Activated naive CD4-positive, alpha-beta T cell treated with anti-CD3 and anti-CD28 coated beads for 36 hours (primary cell): Measurements from ENCODE around the gene ANKRD28. TPM values are rescaled to one million over a fixed set of nuclear protein-coding genes. Genes with fewer than 3 reads are reported as not detected.
A peak's percentile ranks its signal among the peaks of the same experiment; 100 is the strongest.
"Not testable (repeated sequence)": the region's sequence is repeated elsewhere in the genome, so short reads cannot be mapped to it uniquely, and the experiment has no call there.

Experiments used
- CTCF ChIA-PET: fragments of 350-600 bp; sonication (Branson Sonifier 250); formaldehyde crosslinking; loops from one replicate; lab custom pipeline; 2021; ENCODE audit warnings: antibody characterized with exemption; lab: Charles Lee
- DNase-seq: peaks from one replicate; pipeline ENCODE4 v3.0.0-alpha.2; 2020
- H3K27ac Mint-ChIP-seq: one replicate; pipeline ENCODE4 v1.8.0; 2021; ENCODE audit warnings: mild to moderate bottlenecking, mixed read lengths
- H3K27me3 Mint-ChIP-seq: one replicate; pipeline ENCODE4 v1.8.0; 2021; ENCODE audit warnings: low read depth, mixed read lengths
- H3K36me3 Mint-ChIP-seq: one replicate; pipeline ENCODE4 v1.8.0; 2021; ENCODE audit warnings: low read depth, mixed read lengths
- H3K4me1 Mint-ChIP-seq: one replicate; pipeline ENCODE4 v1.8.0; 2021; ENCODE audit warnings: low read depth, mixed read lengths
- H3K4me3 Mint-ChIP-seq: one replicate; pipeline ENCODE4 v1.8.0; 2021; ENCODE audit warnings: mild to moderate bottlenecking, moderate library complexity, mixed read lengths
- H3K9me3 Mint-ChIP-seq: one replicate; pipeline ENCODE4 v1.8.0; 2021; ENCODE audit warnings: mixed read lengths
- intact Hi-C: fragments of 100-400 bp; cut with micrococcal nuclease; formaldehyde crosslinking; loops from one replicate; pipeline ENCODE4 v1.15.1; 2023
- total RNA-seq, 2 experiments: library from RNA; stranded (reverse); gene quantifications; one replicate each; pipeline ENCODE4 v1.2.3, GENCODE V29; 2021

ANKRD28 gene
- total RNA-seq, 2 experiments from 2014 or later, result 21.4 to 23.6 TPM

DNA sequence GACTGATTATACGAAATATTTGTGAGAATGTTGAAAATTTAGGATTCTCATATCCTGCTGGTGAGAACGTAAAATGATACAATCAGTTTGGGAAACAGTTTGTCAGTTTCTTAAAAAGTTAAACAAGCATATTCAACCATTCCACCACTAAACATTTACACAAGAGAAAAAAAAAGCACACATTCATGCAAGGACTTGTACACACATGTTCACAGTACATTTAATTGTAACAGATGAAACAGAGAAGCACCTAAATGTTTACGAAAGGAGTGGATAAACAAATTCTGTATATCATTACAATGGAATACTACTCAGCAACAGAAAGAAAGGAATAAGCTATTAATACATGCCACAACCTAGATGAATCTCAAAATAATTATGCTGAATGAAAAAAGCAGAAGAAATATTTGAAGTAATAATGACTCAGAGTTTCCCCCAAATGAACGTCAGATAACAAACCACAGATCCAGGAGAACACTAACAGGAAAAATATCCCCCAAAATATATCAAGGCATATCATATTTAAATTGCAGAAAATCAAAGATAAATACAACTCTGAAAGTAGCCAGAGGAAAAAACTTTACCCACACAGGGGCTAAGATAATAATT, 14.3 kb downstream of the ANKRD28 start:
- intact Hi-C loops, result no loop called here
- Mint-ChIP-seq H3K27ac (no peak overlapping the region), H3K4me1 (peaks cover 8% of the 10 kb centered on the region), H3K9me3 (no peaks in the 10 kb centered on the region), H3K4me3 (no peak overlapping the region), H3K36me3 (peaks cover 9% of the 10 kb centered on the region), H3K27me3 (no peaks in the 10 kb centered on the region)
- CTCF ChIA-PET, result interaction anchor here (0.7 kb wide), 1 partner anchor 284 kb away, joined by 5 read pairs; no protein-coding TSS in a partner anchor
- DNase-seq, result no peak

DNA sequence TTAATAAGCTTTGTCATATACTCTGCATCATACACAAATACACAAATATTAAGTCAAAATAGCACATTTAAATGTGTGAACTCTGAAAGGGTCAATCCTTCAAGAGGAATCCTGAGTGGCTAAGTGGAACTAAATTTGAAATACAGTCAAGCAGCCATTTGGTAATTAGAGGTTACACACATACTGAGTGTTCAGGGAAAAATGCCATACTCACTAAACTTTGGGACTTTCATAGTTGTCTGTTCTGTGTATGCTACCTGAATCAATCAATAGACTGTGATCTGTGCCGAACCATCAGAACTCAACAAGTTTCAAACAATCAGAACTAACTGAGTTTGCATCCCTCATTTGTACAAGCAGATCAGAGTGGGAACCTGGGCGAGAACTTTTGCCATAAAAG, 15.3 kb downstream of the ANKRD28 start:
- Mint-ChIP-seq H3K27me3 (no peaks in the 10 kb centered on the region), H3K4me1 (peaks cover 8% of the 10 kb centered on the region), H3K27ac (no peak overlapping the region), H3K36me3 (peaks cover 9% of the 10 kb centered on the region), H3K9me3 (no peaks in the 10 kb centered on the region), H3K4me3 (no peak overlapping the region)
- intact Hi-C loops, result no loop called here
- CTCF ChIA-PET, result no interaction called here
- DNase-seq, result no peak

GRCh38 chr3:15781637-15782402, 16.0 kb downstream of the ANKRD28 start:
- intact Hi-C loops, result no loop called here
- no peaks in the 10 kb centered on the region for H3K27me3 Mint-ChIP-seq
- no peak overlapping the region for H3K27ac Mint-ChIP-seq
- H3K4me1 Mint-ChIP-seq, result peaks cover 8% of the 10 kb centered on the region
- peaks cover 6% of the 10 kb centered on the region for H3K36me3 Mint-ChIP-seq
- no peak overlapping the region for H3K4me3 Mint-ChIP-seq
- CTCF ChIA-PET, result interaction anchor here (1.2 kb wide), 1 partner anchor 151 kb away, joined by 4 read pairs; no protein-coding TSS in a partner anchor
- no peak for DNase-seq
- H3K9me3 Mint-ChIP-seq, result no peaks in the 10 kb centered on the region

DNA sequence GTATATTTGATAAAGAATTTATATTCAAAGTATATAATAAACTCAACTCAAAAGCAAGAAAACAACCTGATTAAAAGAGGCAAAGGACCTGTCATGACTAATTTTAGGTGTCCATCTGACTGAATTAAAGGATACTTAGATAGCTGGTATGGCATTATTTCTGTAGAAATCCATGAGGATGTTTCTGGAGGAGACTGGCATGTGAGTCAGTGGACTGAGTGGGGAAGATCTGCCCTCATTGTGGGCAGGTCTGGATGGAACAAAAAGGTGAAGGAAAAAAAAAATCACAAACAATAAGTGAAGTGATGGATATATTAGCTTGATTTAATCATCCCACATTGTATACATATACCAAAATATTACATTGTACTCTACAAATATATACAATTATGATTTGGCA, 16.6 kb downstream of the ANKRD28 start:
- Mint-ChIP-seq H3K9me3 (no peaks in the 10 kb centered on the region), H3K36me3 (peaks cover 5% of the 10 kb centered on the region), H3K4me3 (no peak overlapping the region), H3K27ac (no peak overlapping the region), H3K4me1 (peaks cover 12% of the 10 kb centered on the region), H3K27me3 (no peaks in the 10 kb centered on the region)
- intact Hi-C loops, result no loop called here
- no peak for DNase-seq
- CTCF ChIA-PET, result interaction anchor here (1.2 kb wide), 1 partner anchor 150 kb away, joined by 4 read pairs; no protein-coding TSS in a partner anchor

DNA sequence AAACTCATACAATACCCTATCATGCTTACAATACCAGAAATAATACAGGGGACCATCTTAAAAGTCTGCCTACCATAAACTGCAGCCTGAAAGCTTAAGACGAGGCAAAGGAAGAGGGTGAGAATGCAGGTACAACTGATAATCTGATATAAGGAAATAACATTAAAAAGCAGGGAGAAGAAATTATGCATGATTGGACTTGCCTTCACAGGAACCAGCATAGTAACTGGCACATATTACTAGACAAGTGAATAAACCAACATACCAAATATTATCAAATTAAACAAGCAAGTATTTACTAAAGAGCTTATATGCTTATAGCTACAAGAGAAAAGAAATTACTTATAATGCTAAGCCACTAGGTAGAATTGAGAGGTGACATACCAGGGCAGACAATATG, 18.7 kb downstream of the ANKRD28 start:
- CTCF ChIA-PET, result no interaction called here
- no peak overlapping the region for H3K27ac Mint-ChIP-seq

DNA sequence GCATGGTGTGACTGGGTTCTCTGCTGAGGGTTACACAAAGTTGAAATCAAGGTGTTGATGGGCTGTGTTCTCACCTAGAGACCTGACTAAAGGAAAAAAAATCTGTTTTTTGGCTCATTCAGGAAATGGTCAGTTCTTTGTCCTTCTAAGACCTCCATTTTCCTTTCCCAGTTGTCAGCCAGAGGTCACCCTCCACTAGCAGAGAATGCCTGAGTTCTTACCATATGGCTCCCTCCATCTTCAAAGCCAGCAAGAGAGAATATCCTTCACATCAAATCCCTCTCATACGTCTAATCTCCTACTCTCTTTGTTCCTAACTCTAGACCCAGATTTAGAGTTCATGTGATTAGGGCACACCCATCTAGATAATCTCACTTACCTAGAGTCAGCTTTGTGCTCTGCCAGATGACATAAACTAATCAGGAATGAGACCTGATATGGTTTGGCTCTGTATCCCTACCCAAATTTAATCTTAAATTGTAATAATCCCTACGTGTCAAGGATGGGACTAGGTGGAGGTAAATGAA, 19.4 kb downstream of the ANKRD28 start:
- Mint-ChIP-seq H3K36me3 (peaks cover 1% of the 10 kb centered on the region), H3K27ac (no peak overlapping the region), H3K9me3 (no peaks in the 10 kb centered on the region), H3K4me3 (no peak overlapping the region), H3K4me1 (peaks cover 30% of the 10 kb centered on the region), H3K27me3 (no peaks in the 10 kb centered on the region)
- intact Hi-C loops, result no loop called here
- CTCF ChIA-PET, result no interaction called here
- DNase-seq, result no peak

More for the DNA sequence above, 18.7 kb downstream of the ANKRD28 start:
- no peaks in the 10 kb centered on the region for H3K27me3 Mint-ChIP-seq
- no peak for DNase-seq
- no peak overlapping the region for H3K4me3 Mint-ChIP-seq
- peaks cover 28% of the 10 kb centered on the region for H3K4me1 Mint-ChIP-seq
- no peaks in the 10 kb centered on the region for H3K36me3 Mint-ChIP-seq
- intact Hi-C loops, result no loop called here
- no peaks in the 10 kb centered on the region for H3K9me3 Mint-ChIP-seq

- DNase-seq, result peak; percentile 12
- CTCF ChIA-PET, result interaction anchor here (0.8 kb wide), 1 partner anchor 14 kb away, joined by 3 read pairs; no protein-coding TSS in a partner anchor
These were observed 22.7 kb downstream of the ANKRD28 start for GRCh38 chr3:15774931-15775560.

GRCh38 chr3:15771444-15771843, 26.3 kb downstream of the ANKRD28 start:
- Mint-ChIP-seq H3K36me3 (peaks cover 9% of the 10 kb centered on the region), H3K27me3 (no peaks in the 10 kb centered on the region), H3K4me3 (no peak overlapping the region), H3K9me3 (no peaks in the 10 kb centered on the region), H3K4me1 (peaks cover 62% of the 10 kb centered on the region), H3K27ac (no peak overlapping the region)
- intact Hi-C loops, result no loop called here
- CTCF ChIA-PET, result no interaction called here
- DNase-seq, result no peak

More at GRCh38 chr3:15774931-15775560, 22.7 kb downstream of the ANKRD28 start:
- not testable (repeated sequence) for H3K4me3 Mint-ChIP-seq, H3K36me3 Mint-ChIP-seq, H3K27ac Mint-ChIP-seq, H3K27me3 Mint-ChIP-seq, H3K9me3 Mint-ChIP-seq
- peaks cover 43% of the 10 kb centered on the region for H3K4me1 Mint-ChIP-seq
- intact Hi-C loops, result loop anchor here (1.0 kb wide), 2 partner anchors 22 to 145 kb away; partner anchors contain the start of gene ANKRD28

- no peak overlapping the region for H3K4me3 Mint-ChIP-seq
- CTCF ChIA-PET, result no interaction called here
- DNase-seq, result no peak
- no peaks in the 10 kb centered on the region for H3K27me3 Mint-ChIP-seq
- no peaks in the 10 kb centered on the region for H3K9me3 Mint-ChIP-seq
- intact Hi-C loops, result loop anchor here (1.0 to 2.0 kb wide), 5 partner anchors 23 to 133 kb away; no protein-coding TSS in a partner anchor
- peaks cover 46% of the 10 kb centered on the region for H3K4me1 Mint-ChIP-seq
- H3K36me3 Mint-ChIP-seq, result peaks cover 11% of the 10 kb centered on the region
- H3K27ac Mint-ChIP-seq, result no peak overlapping the region
These were observed 28.4 kb downstream of the ANKRD28 start for GRCh38 chr3:15769256-15769915.

GRCh38 chr3:15768421-15769255, 29.1 kb downstream of the ANKRD28 start:
- intact Hi-C loops, result loop anchor here (1.0 to 2.0 kb wide), 5 partner anchors 22 to 132 kb away; no protein-coding TSS in a partner anchor
- H3K36me3 Mint-ChIP-seq, result peaks cover 11% of the 10 kb centered on the region
- H3K27me3 Mint-ChIP-seq, result no peaks in the 10 kb centered on the region
- H3K4me1 Mint-ChIP-seq, result peaks cover 40% of the 10 kb centered on the region
- CTCF ChIA-PET, result interaction anchor here (1.1 kb wide), 1 partner anchor 10 kb away, joined by 3 read pairs; no protein-coding TSS in a partner anchor
- H3K27ac Mint-ChIP-seq, result peak overlapping the region; percentile 11
- no peaks in the 10 kb centered on the region for H3K9me3 Mint-ChIP-seq
- no peak overlapping the region for H3K4me3 Mint-ChIP-seq
- DNase-seq, result peak; percentile 7

DNA sequence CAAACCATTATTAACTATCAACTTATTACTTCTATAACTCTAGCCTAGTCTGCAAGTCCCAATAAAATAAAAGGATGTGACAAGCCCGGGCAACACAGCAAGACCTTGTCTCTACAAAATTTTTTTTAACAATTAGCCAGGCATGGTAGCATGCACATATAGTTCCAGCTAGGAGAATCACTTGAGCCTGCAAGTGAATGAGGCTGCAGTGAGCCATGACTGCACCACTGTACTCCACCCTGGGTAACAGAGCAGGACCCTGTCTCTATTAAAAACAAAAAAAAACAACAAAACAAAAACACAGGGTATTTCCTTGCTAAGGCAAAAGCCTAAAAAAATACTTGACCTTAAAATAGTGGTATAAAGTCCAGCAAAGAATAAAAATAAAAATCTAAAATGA, 31.4 kb downstream of the ANKRD28 start:
- Mint-ChIP-seq H3K27me3 (no peaks in the 10 kb centered on the region), H3K27ac (no peak overlapping the region), H3K4me1 (peaks cover 26% of the 10 kb centered on the region), H3K9me3 (no peaks in the 10 kb centered on the region), H3K4me3 (no peak overlapping the region), H3K36me3 (peaks cover 11% of the 10 kb centered on the region)
- intact Hi-C loops, result no loop called here
- CTCF ChIA-PET, result no interaction called here
- DNase-seq, result no peak
